GM20000 (cell line): ENCODE results near the gene LRP1.

ENCODE experiments used
- DNase-seq: peaks from one replicate; pipeline ENCODE4 v3.0.0; 2012; ENCODE audit warnings: low spot score
- CTCF ChIP-seq: IDR thresholded peaks from 2 replicates; pipeline ENCODE4 v1.5.1; 2012; ENCODE audit warnings: mild to moderate bottlenecking, control low read depth; ENCODE audit errors: extremely low read depth, missing control alignments

Gene LRP1

GRCh38 chr12:57127726-57128518 is at the start of gene LRP1:
Gene LRP1, plus strand, starts transcription at chr12:57128483. Its CDS starts 482 bp downstream, at chr12:57128965.
- no peak for TF ChIP-seq CTCF
- DNase-seq: peak; percentile 86

- TF ChIP-seq CTCF: no peak
- DNase-seq: peak; percentile 90
Measured at GRCh38 chr12:57078519-57079404, 49.5 kb upstream of the LRP1 start, which contains the start of gene NEMP1. Gene NEMP1, minus strand, starts transcription at chr12:57078791. Its CDS starts 46 bp downstream, at chr12:57078745.

- no peak for DNase-seq
- no peak for TF ChIP-seq CTCF
Measured at GRCh38 chr12:57079821-57080220, 48.5 kb upstream of the LRP1 start.

- no peak for DNase-seq
- no peak for TF ChIP-seq CTCF
Measured at GRCh38 chr12:57080855-57081254, 47.4 kb upstream of the LRP1 start.

GRCh38 chr12:57085999-57086492 is 42.2 kb upstream of the LRP1 start:
- no peak for DNase-seq

GRCh38 chr12:57086493-57087009 is 41.7 kb upstream of the LRP1 start:
- DNase-seq: peak; percentile 40
- TF ChIP-seq CTCF: peak; percentile 49

More at GRCh38 chr12:57085999-57086492, 42.2 kb upstream of the LRP1 start:
- TF ChIP-seq CTCF: no peak
